Left ventricle myocardium inferior (tissue), 1 donor: Measurements from ENCODE around the gene TOP1. TPM values are rescaled to one million over a fixed set of nuclear protein-coding genes. Genes with fewer than 3 reads are reported as not detected.

Experiments used
- DNase-seq: peaks from one replicate; pipeline ENCODE4 v3.0.0-alpha.2; 2020
- H3K27ac ChIP-seq: fragments of 200-600 bp; replicated peaks from 2 replicates; pipeline ENCODE4 v1.8.0; 2021
- H3K27me3 ChIP-seq: fragments of 200-600 bp; 2 replicates; pipeline ENCODE4 v1.8.0; 2021; ENCODE audit warnings: low read depth
- H3K36me3 ChIP-seq: fragments of 200-600 bp; 2 replicates; pipeline ENCODE4 v1.8.0; 2021
- H3K4me1 ChIP-seq: fragments of 200-600 bp; 2 replicates; pipeline ENCODE4 v1.8.0; 2021
- H3K4me3 ChIP-seq: fragments of 200-600 bp; 2 replicates; pipeline ENCODE4 v1.8.0; 2021; ENCODE audit warnings: mild to moderate bottlenecking, moderate library complexity
- H3K9me3 ChIP-seq: fragments of 200-600 bp; replicated peaks from 2 replicates; pipeline ENCODE4 v1.8.0; 2021
- CTCF ChIP-seq: fragments of 200-600 bp; IDR thresholded peaks from 2 replicates; pipeline ENCODE4 v1.8.0; 2021; ENCODE audit warnings: antibody characterized with exemption, mild to moderate bottlenecking, borderline replicate concordance
- intact Hi-C: fragments of 100-400 bp; cut with micrococcal nuclease; formaldehyde crosslinking; loops from one replicate; pipeline ENCODE4 v1.11.0; 2022
- total RNA-seq: library from RNA; stranded (reverse); fragmentation: NEBNext Ultra II Directional; extraction: Animal tissue kit (Norgen Biotek cat#: 25700); gene quantifications from one replicate; pipeline ENCODE4 v1.2.1, GENCODE V29; 2021
- donor health status: DM: no; HTN: yes; CAD: no; lungs with severe emphysema.

The TOP1 gene
- total RNA-seq, 1 donor from 2014 or later: 23.9 TPM

- no peak for TF ChIP-seq CTCF
- H3K4me1 ChIP-seq: peaks cover 46% of the 10 kb centered on the region
- peak overlapping the region; percentile 75 for H3K27ac ChIP-seq
- intact Hi-C loops: no loop called here
- no peaks in the 10 kb centered on the region for H3K27me3 ChIP-seq
- no peak overlapping the region for H3K4me3 ChIP-seq
- H3K36me3 ChIP-seq: no peaks in the 10 kb centered on the region
- peaks cover 16% of the 10 kb centered on the region for H3K9me3 ChIP-seq
- DNase-seq: peak; percentile 86
Observed at GRCh38 chr20:41005361-41005729, 23.3 kb upstream of the TOP1 start.

GRCh38 chr20:41006126-41006935 is 22.3 kb upstream of the TOP1 start:
- intact Hi-C loops: no loop called here
- Histone ChIP-seq H3K27me3 (no peaks in the 10 kb centered on the region), H3K4me3 (no peak overlapping the region), H3K27ac (peak overlapping the region; percentile 75), H3K36me3 (no peaks in the 10 kb centered on the region), H3K9me3 (peaks cover 16% of the 10 kb centered on the region), H3K4me1 (peaks cover 46% of the 10 kb centered on the region)
- DNase-seq: no peak
- TF ChIP-seq CTCF: no peak

GRCh38 chr20:41006936-41007474 is 21.6 kb upstream of the TOP1 start:
- H3K36me3 ChIP-seq: no peaks in the 10 kb centered on the region
- H3K4me3 ChIP-seq: no peak overlapping the region
- intact Hi-C loops: no loop called here
- H3K9me3 ChIP-seq: peaks cover 16% of the 10 kb centered on the region
- no peaks in the 10 kb centered on the region for H3K27me3 ChIP-seq
- H3K27ac ChIP-seq: no peak overlapping the region
- no peak for DNase-seq
- H3K4me1 ChIP-seq: peaks cover 46% of the 10 kb centered on the region
- no peak for TF ChIP-seq CTCF

- H3K4me1 ChIP-seq: peaks cover 44% of the 10 kb centered on the region
- H3K36me3 ChIP-seq: no peaks in the 10 kb centered on the region
- no peak overlapping the region for H3K4me3 ChIP-seq
- intact Hi-C loops: no loop called here
- TF ChIP-seq CTCF: no peak
- no peak for DNase-seq
- no peak overlapping the region for H3K27ac ChIP-seq
- peaks cover 16% of the 10 kb centered on the region for H3K9me3 ChIP-seq
- H3K27me3 ChIP-seq: no peaks in the 10 kb centered on the region
Observed at GRCh38 chr20:41007481-41007880, 21.1 kb upstream of the TOP1 start.

- intact Hi-C loops: no loop called here
- Histone ChIP-seq H3K9me3 (peaks cover 16% of the 10 kb centered on the region), H3K36me3 (no peaks in the 10 kb centered on the region), H3K27ac (no peak overlapping the region), H3K4me3 (no peak overlapping the region), H3K4me1 (peaks cover 26% of the 10 kb centered on the region), H3K27me3 (no peaks in the 10 kb centered on the region)
- TF ChIP-seq CTCF: no peak
- no peak for DNase-seq
Observed at GRCh38 chr20:41009946-41010345, 18.7 kb upstream of the TOP1 start.
